ENCODE data around the gene CFAP68. TPM values are rescaled to one million over a fixed set of nuclear protein-coding genes. Genes with fewer than 3 reads are reported as not detected.
A peak's percentile ranks its signal among the peaks of the same experiment; 100 is the strongest.

The CFAP68 gene
- total and polyA plus RNA-seq, 2 of the 8 experiments (the other 6 are each of a cell fraction or from before 2014, with no cell fraction given) = 21.4 to 43.1 TPM

- WGBS, 2 experiments (ENCODE audit: extremely low coverage in 1 of 2, insufficient coverage in 1 of 2, insufficient read length in 1 of 2, insufficient replicate concordance in 2 of 2, low coverage in 1 of 2, low lambda C conversion rate in 2 of 2, missing lambda C conversion rate in 1 of 2) = 95% methylated on average over 4 of the region's 4 CpGs; no CpG with 5 or more reads in 1 of the 2 experiments
- Histone ChIP-seq H3K4me2 (ENCODE audit: insufficient read depth in 1 of 2, low read depth in 2 of 2, low read length in 2 of 2) (no peak overlapping the region), H4K91ac (replicated peaks; ENCODE audit: insufficient read length, low read length) (no peak overlapping the region), H3K27me3 (replicated peaks in 1 of 4; ENCODE audit: control insufficient read depth in 3 of 4, extremely low read depth in 1 of 4, insufficient read depth in 3 of 4, low read length in 3 of 4) (no peaks in the 10 kb centered on the region), H3K56ac (replicated peaks; ENCODE audit: insufficient read length, low read depth, low read length) (no peak overlapping the region), H2BK5ac (ENCODE audit: low read depth, low read length) (no peak overlapping the region), H3K4ac (replicated peaks; ENCODE audit: insufficient read length, low read depth, low read length) (no peak overlapping the region), H3K79me2 (ENCODE audit: control insufficient read depth in 1 of 2, insufficient read depth in 2 of 2, low read length in 2 of 2) (no peaks in the 10 kb centered on the region), H3K9ac (replicated peaks in 1 of 4; ENCODE audit: extremely low read depth in 1 of 4, low read depth in 3 of 4, low read length in 3 of 4) (no peak overlapping the region), H3K23me2 (ENCODE audit: low read depth, low read length) (no peaks in the 10 kb centered on the region), H3K4me1 (replicated peaks in 1 of 4; ENCODE audit: control insufficient read depth in 3 of 4, insufficient read depth in 4 of 4, low read length in 3 of 4) (no peaks in the 10 kb centered on the region), H3K36me3 (ENCODE audit: control insufficient read depth in 2 of 4, insufficient read depth in 4 of 4, low read length in 3 of 4) (no peaks in the 10 kb centered on the region; a peak in 2 of 8 replicates), H2BK12ac (ENCODE audit: low read depth, low read length) (no peak overlapping the region), H3K4me3 (ENCODE audit: extremely low read depth in 1 of 4, insufficient read depth in 2 of 4, low read depth in 3 of 4, low read length in 4 of 4) (no peak overlapping the region), H2BK15ac (ENCODE audit: low read length) (no peak overlapping the region), H4K20me1 (replicated peaks in 1 of 2; ENCODE audit: control insufficient read depth in 1 of 2, insufficient read depth in 2 of 2, low read length in 2 of 2) (no peaks in the 10 kb centered on the region), H2BK20ac (ENCODE audit: low read length) (no peak overlapping the region), H3K14ac (ENCODE audit: insufficient read length) (no peak overlapping the region), H3K79me1 (ENCODE audit: low read depth, low read length) (no peaks in the 10 kb centered on the region), H2BK120ac (replicated peaks; ENCODE audit: low read depth, low read length) (no peak overlapping the region), H3K27ac (ENCODE audit: low read depth, low read length) (no peak overlapping the region), H2AK5ac (ENCODE audit: low read depth, low read length) (no peak overlapping the region), H3K9me3 (ENCODE audit: insufficient read depth in 2 of 2, low read depth in 1 of 2, low read length in 1 of 2) (no peaks in the 10 kb centered on the region), H4K5ac (ENCODE audit: insufficient read length, low read depth, low read length) (no peak overlapping the region), H4K8ac (ENCODE audit: extremely low read depth, insufficient read depth, low read length) (no peak overlapping the region), H3K23ac (ENCODE audit: insufficient read length) (no peak overlapping the region), H3K18ac (ENCODE audit: extremely low read depth, low read length) (no peak overlapping the region), H2AFZ (ENCODE audit: low read length) (no peak overlapping the region)
- DNase-seq (ENCODE audit: low read depth in 1 of 2, low spot score in 2 of 2) = no peak
- ChIA-PET CTCF (ENCODE audit: partially characterized antibody) (interaction anchor here (0.6 to 3.8 kb wide), 28 partner anchors 8 to 298 kb away, joined by 3 to 24 read pairs (median 4); partner anchors contain the start of gene PPP2R1B), POLR2A (ENCODE audit: partially characterized antibody) (no interaction called here)
- TF ChIP-seq ASH2L (IDR thresholded peaks at IDR 0.05; ENCODE audit: low read length) = no peak
- peak; percentile 61 to 64 for TF ChIP-seq RAD21 (IDR thresholded peaks at IDR 0.05 in 1 of 2, conservative IDR thresholded peaks at IDR 0.05 in 1 of 2; ENCODE audit: low read depth in 2 of 2, low read length in 2 of 2)
- TF ChIP-seq CTCF (IDR thresholded peaks at IDR 0.05; ENCODE audit: control extremely low read depth in 1 of 3, insufficient read depth in 1 of 3, low read depth in 1 of 3, low read length in 3 of 3) = peak in 2 of 3 experiments; percentile 14 to 40; a peak in 2 of 4 replicates
- no peak for FAIRE-seq
These were observed 45.8 kb upstream of the CFAP68 start for GRCh38 chr11:111833524-111833923.
